ENCODE data around the gene NRTN.

DNA sequence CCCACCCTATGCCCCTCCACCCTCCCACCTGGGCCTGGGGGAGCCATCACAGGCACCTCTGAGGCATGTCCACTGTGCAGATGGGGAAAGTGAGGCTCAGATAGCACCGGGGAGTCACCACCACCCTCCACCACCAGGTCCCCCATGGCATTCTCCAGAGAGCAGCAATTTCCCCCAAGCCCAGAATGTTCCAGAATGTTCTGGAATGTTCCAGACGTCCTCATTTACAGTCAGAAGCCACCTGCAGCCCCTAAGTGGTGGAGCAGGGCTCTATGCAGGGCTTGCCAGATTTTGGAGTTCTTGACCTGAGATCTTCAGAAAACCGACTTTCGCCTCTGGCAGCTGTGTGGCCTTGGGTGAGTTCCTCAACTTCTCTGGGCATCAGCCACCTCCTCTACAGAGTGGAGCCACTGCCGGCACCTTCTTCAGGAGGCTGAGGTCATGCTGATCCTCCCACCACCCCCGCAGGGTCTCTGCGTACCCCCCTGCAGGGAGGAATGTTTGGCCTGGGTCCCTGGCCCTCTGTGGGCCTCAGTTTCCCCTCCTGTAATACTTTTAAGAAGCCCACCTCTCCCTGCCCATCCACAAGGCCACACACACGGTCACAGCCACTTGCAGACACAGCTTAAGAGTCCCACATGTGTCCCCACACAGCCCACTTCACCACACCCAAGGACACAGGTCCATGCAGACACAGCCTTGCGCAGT lies 59.3 kb downstream of the NRTN start:
- TF ChIP-seq, protein P1, sequence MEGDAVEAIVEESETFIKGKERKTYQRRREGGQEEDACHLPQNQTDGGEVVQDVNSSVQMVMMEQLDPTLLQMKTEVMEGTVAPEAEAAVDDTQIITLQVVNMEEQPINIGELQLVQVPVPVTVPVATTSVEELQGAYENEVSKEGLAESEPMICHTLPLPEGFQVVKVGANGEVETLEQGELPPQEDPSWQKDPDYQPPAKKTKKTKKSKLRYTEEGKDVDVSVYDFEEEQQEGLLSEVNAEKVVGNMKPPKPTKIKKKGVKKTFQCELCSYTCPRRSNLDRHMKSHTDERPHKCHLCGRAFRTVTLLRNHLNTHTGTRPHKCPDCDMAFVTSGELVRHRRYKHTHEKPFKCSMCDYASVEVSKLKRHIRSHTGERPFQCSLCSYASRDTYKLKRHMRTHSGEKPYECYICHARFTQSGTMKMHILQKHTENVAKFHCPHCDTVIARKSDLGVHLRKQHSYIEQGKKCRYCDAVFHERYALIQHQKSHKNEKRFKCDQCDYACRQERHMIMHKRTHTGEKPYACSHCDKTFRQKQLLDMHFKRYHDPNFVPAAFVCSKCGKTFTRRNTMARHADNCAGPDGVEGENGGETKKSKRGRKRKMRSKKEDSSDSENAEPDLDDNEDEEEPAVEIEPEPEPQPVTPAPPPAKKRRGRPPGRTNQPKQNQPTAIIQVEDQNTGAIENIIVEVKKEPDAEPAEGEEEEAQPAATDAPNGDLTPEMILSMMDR (conservative IDR thresholded peaks at IDR 0.05; ENCODE audit: low read depth, low read length): no peak
- no peak for TF ChIP-seq EZH2 (IDR thresholded peaks at IDR 0.05; ENCODE audit: low read length, unreplicated experiment)
